Vagina (tissue), 2 donors: Measurements from ENCODE around the gene NFIA. TPM values are rescaled to one million over a fixed set of nuclear protein-coding genes. Genes with fewer than 3 reads are reported as not detected.

ENCODE experiments used
- DNase-seq, 2 donors: peaks; one replicate each; pipeline ENCODE4 v3.0.0-alpha.2; 2017; ENCODE audit errors: extremely low spot score in 2 of 2
- H3K27ac ChIP-seq: fragments of 200-600 bp; sonication (generic); one replicate; pipeline ENCODE4 v1.5.1; 2019
- H3K27me3 ChIP-seq: fragments of 200-600 bp; sonication (generic); one replicate; pipeline ENCODE4 v1.5.1; 2019
- H3K36me3 ChIP-seq, 2 donors: fragments of 200-600 bp; sonication (generic); one replicate each; pipeline ENCODE4 v1.5.1; 2017 to 2019
- H3K4me1 ChIP-seq: fragments of 200-600 bp; sonication (generic); one replicate; pipeline ENCODE4 v1.5.1; 2019
- H3K4me3 ChIP-seq, 2 donors: fragments of 200-600 bp; sonication (generic); 1 replicate in 1 of 2; 2 replicates in 1 of 2; pipeline ENCODE4 v1.5.1; 2016 to 2019
- H3K9me3 ChIP-seq: fragments of 200-600 bp; sonication (generic); one replicate; pipeline ENCODE4 v1.5.1; 2019
- POLR2A ChIP-seq, 2 donors: fragments of 450-650 bp; IDR thresholded peaks; one replicate each; pipeline ENCODE4 v1.6.1; 2017; ENCODE audit warnings: antibody characterized with exemption in 2 of 2, mild to moderate bottlenecking in 2 of 2, moderate library complexity in 2 of 2
- POLR2AphosphoS5 ChIP-seq, 2 donors: sonication (generic); formaldehyde crosslinking; IDR thresholded peaks; one replicate each; pipeline ENCODE4 v1.9.0; 2017; ENCODE audit warnings: antibody characterized with exemption in 2 of 2, mild to moderate bottlenecking in 2 of 2, low read depth in 1 of 2; ENCODE audit not compliant: insufficient read depth in 1 of 2
- intact Hi-C: fragments of 100-400 bp; cut with DNase I; formaldehyde crosslinking; loops from one replicate; pipeline ENCODE4 v1.15.1; 2023
- total RNA-seq: library from RNA; depleted of rRNA; stranded (reverse); fragments of >200 nt; gene quantifications from one replicate; pipeline ENCODE4 v1.2.3, GENCODE V29; 2016
- TF ChIP-seq, protein P1 (sequence below), 3 experiments: fragments of 450-650 bp in 2 of 3; fragments of 200-600 bp in 1 of 3; sonication (generic) in 1 of 3; IDR thresholded peaks; one replicate each; pipeline ENCODE4 v1.5.1; 2017 to 2019; ENCODE audit warnings: antibody characterized with exemption in 3 of 3, mild to moderate bottlenecking in 2 of 3, moderate library complexity in 2 of 3

The NFIA gene
- total RNA-seq, 1 donor from 2014 or later: 59.2 TPM

GRCh38 chr1:61120246-61120840, 38.0 kb downstream of the NFIA start:
- Histone ChIP-seq H3K27me3 (no peaks in the 10 kb centered on the region), H3K4me3 (peak overlapping the region in 1 of 2 donors; percentile 7), H3K9me3 (no peaks in the 10 kb centered on the region), H3K27ac (peak overlapping the region; percentile 60), H3K36me3 (no peaks in the 10 kb centered on the region), H3K4me1 (peaks cover 77% of the 10 kb centered on the region)
- TF ChIP-seq, protein P1, sequence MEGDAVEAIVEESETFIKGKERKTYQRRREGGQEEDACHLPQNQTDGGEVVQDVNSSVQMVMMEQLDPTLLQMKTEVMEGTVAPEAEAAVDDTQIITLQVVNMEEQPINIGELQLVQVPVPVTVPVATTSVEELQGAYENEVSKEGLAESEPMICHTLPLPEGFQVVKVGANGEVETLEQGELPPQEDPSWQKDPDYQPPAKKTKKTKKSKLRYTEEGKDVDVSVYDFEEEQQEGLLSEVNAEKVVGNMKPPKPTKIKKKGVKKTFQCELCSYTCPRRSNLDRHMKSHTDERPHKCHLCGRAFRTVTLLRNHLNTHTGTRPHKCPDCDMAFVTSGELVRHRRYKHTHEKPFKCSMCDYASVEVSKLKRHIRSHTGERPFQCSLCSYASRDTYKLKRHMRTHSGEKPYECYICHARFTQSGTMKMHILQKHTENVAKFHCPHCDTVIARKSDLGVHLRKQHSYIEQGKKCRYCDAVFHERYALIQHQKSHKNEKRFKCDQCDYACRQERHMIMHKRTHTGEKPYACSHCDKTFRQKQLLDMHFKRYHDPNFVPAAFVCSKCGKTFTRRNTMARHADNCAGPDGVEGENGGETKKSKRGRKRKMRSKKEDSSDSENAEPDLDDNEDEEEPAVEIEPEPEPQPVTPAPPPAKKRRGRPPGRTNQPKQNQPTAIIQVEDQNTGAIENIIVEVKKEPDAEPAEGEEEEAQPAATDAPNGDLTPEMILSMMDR (IDR thresholded peaks at IDR 0.05): no peak
- TF ChIP-seq POLR2A (IDR thresholded peaks at IDR 0.05): no peak
- TF ChIP-seq POLR2AphosphoS5 (IDR thresholded peaks at IDR 0.05; ENCODE audit: insufficient read depth in 1 of 2, low read depth in 1 of 2): no peak
- DNase-seq: no peak
- intact Hi-C loops: no loop called here

DNA sequence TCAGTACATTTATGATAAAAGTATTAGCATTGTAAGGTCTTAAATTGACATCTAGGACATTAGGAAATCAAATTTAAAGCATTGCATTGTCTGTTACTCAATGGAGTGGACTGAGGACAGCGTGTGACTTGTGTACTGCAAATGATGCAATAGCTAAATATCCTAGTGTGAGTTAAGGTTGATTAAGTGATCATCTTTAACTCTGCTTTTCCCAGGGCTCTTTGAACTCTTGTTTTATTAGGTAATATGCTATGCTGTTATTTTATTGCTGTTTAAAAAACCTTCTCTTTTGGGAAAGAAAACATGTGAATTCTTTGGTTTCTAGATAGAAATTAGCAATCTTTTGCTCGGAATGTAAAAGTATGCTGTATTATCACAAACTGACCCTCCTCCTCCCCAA, 38.6 kb downstream of the NFIA start:
- TF ChIP-seq POLR2A (IDR thresholded peaks at IDR 0.05) (no peak), POLR2AphosphoS5 (IDR thresholded peaks at IDR 0.05; ENCODE audit: insufficient read depth in 1 of 2, low read depth in 1 of 2) (peak in 1 of 2 donors; percentile 68)
- TF ChIP-seq, protein P1 (IDR thresholded peaks at IDR 0.05): no peak
- H3K4me1 ChIP-seq: peaks cover 78% of the 10 kb centered on the region

GRCh38 chr1:61121631-61122030, 39.3 kb downstream of the NFIA start:
- H3K27ac ChIP-seq: no peak overlapping the region
- no peak for DNase-seq
- TF ChIP-seq, protein P1 (IDR thresholded peaks at IDR 0.05): no peak
- TF ChIP-seq POLR2A (IDR thresholded peaks at IDR 0.05): no peak
- TF ChIP-seq POLR2AphosphoS5 (IDR thresholded peaks at IDR 0.05; ENCODE audit: insufficient read depth in 1 of 2, low read depth in 1 of 2): no peak
- intact Hi-C loops: no loop called here
- peaks cover 72% of the 10 kb centered on the region for H3K4me1 ChIP-seq
- no peak overlapping the region for H3K4me3 ChIP-seq
- H3K36me3 ChIP-seq: no peaks in the 10 kb centered on the region
- no peaks in the 10 kb centered on the region for H3K27me3 ChIP-seq
- no peaks in the 10 kb centered on the region for H3K9me3 ChIP-seq

More for the DNA sequence above, 38.6 kb downstream of the NFIA start:
- H3K4me3 ChIP-seq: peak overlapping the region in 1 of 2 donors; percentile 7
- no peaks in the 10 kb centered on the region for H3K9me3 ChIP-seq
- no peaks in the 10 kb centered on the region for H3K27me3 ChIP-seq
- intact Hi-C loops: no loop called here
- H3K36me3 ChIP-seq: no peaks in the 10 kb centered on the region
- DNase-seq: no peak
- peak overlapping the region; percentile 60 for H3K27ac ChIP-seq

DNA sequence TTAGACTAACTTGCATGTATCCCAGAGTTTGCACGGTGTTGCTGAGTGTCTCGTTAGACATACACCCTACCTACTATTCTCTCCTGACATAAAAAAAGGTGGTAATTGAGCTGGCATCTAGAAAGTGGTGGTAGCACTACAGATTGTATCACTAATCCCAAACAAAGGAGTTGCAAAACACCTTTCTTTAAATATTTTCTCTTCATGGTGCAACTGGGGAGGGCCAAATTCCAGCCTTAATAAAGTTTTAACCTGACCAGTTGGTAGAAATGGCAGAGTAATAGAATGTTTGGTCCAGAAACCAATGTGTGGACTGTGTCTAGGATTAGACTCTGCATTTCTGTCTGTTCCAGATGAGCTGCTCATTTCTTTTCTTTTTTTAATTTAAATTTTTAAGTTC, 40.0 kb downstream of the NFIA start:
- DNase-seq: no peak
- no peaks in the 10 kb centered on the region for H3K9me3 ChIP-seq
- no peaks in the 10 kb centered on the region for H3K36me3 ChIP-seq
- no peak overlapping the region for H3K27ac ChIP-seq
- peaks cover 64% of the 10 kb centered on the region for H3K4me1 ChIP-seq
- no peaks in the 10 kb centered on the region for H3K27me3 ChIP-seq
- intact Hi-C loops: no loop called here
- no peak for TF ChIP-seq POLR2AphosphoS5 (IDR thresholded peaks at IDR 0.05; ENCODE audit: insufficient read depth in 1 of 2, low read depth in 1 of 2)
- TF ChIP-seq, protein P1 (IDR thresholded peaks at IDR 0.05): no peak
- TF ChIP-seq POLR2A (IDR thresholded peaks at IDR 0.05): no peak
- no peak overlapping the region for H3K4me3 ChIP-seq

- no peak overlapping the region for H3K4me3 ChIP-seq
- no peaks in the 10 kb centered on the region for H3K36me3 ChIP-seq
- DNase-seq: no peak
- H3K27me3 ChIP-seq: no peaks in the 10 kb centered on the region
- TF ChIP-seq POLR2AphosphoS5 (IDR thresholded peaks at IDR 0.05; ENCODE audit: insufficient read depth in 1 of 2, low read depth in 1 of 2): no peak
- TF ChIP-seq, protein P1 (IDR thresholded peaks at IDR 0.05): no peak
- no peak for TF ChIP-seq POLR2A (IDR thresholded peaks at IDR 0.05)
- peaks cover 55% of the 10 kb centered on the region for H3K4me1 ChIP-seq
- H3K9me3 ChIP-seq: no peaks in the 10 kb centered on the region
- H3K27ac ChIP-seq: no peak overlapping the region
- intact Hi-C loops: no loop called here
Observed at GRCh38 chr1:61123326-61123725, 41.0 kb downstream of the NFIA start.
